ENCODE measurements around the gene DNAJC4.

Gene DNAJC4

DNA sequence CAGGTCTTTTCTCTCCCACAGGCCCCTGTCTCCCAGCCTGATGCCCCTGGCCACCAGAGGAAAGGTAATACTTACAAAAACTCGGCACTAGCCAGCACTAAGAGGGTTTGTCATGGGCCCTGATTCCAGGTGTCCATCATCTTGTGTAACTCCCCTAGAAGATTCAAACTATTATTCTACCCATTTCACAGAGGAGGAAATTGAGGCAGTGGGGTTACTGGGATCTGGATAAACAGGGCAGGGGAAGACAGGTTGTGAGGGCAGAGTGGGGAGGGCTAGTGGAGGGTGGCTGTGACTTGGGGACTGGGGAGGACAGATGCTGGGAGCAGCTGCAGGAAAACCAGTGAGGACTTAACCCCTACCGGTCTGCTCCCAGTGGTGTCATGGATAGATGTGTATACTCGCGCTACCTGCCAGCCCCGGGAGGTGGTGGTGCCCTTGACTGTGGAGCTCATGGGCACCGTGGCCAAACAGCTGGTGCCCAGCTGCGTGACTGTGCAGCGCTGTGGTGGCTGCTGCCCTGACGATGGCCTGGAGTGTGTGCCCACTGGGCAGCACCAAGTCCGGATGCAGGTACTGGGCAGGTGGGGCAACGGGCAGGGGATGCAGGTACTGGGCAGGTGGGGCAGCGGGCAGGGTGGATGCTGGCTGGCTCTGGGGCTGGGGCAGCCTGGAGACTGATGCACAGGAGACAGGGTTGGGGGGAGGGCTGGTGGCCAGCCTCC lies 5.3 kb downstream of the DNAJC4 start:
- TF ChIP-seq, protein P1, sequence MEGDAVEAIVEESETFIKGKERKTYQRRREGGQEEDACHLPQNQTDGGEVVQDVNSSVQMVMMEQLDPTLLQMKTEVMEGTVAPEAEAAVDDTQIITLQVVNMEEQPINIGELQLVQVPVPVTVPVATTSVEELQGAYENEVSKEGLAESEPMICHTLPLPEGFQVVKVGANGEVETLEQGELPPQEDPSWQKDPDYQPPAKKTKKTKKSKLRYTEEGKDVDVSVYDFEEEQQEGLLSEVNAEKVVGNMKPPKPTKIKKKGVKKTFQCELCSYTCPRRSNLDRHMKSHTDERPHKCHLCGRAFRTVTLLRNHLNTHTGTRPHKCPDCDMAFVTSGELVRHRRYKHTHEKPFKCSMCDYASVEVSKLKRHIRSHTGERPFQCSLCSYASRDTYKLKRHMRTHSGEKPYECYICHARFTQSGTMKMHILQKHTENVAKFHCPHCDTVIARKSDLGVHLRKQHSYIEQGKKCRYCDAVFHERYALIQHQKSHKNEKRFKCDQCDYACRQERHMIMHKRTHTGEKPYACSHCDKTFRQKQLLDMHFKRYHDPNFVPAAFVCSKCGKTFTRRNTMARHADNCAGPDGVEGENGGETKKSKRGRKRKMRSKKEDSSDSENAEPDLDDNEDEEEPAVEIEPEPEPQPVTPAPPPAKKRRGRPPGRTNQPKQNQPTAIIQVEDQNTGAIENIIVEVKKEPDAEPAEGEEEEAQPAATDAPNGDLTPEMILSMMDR (IDR thresholded peaks at IDR 0.05; ENCODE audit: insufficient read depth, low read depth, low read length, missing control alignments): no peak

DNA sequence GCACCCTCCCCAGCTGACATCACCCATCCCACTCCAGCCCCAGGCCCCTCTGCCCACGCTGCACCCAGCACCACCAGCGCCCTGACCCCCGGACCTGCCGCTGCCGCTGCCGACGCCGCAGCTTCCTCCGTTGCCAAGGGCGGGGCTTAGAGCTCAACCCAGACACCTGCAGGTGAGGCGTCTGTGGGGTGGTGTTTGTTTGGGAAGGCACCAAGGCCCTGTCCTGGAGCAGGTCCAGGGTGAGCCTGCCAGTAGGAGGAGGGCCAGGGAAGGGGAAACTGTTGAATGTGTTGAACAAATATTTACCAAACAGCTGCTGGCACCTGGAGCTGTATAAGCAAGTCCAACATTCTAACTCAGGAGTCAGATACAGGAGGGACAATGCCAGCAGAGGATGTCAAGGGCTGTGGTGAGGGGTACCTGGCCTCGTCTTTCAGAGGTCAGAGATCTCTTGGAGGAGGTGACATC lies 7.2 kb downstream of the DNAJC4 start:
- peak; percentile 62 for DNase-seq (ENCODE audit: low read depth)
- peak overlapping the region; percentile 5 for H3K4me3 ChIP-seq (ENCODE audit: low read length)
- TF ChIP-seq, protein P1 (IDR thresholded peaks at IDR 0.05; ENCODE audit: insufficient read depth, low read depth, low read length, missing control alignments): no peak

More for the DNA sequence above, 5.3 kb downstream of the DNAJC4 start:
- DNase-seq (ENCODE audit: low read depth): no peak
- H3K4me3 ChIP-seq (ENCODE audit: low read length): peak overlapping the region; percentile 43

DNA sequence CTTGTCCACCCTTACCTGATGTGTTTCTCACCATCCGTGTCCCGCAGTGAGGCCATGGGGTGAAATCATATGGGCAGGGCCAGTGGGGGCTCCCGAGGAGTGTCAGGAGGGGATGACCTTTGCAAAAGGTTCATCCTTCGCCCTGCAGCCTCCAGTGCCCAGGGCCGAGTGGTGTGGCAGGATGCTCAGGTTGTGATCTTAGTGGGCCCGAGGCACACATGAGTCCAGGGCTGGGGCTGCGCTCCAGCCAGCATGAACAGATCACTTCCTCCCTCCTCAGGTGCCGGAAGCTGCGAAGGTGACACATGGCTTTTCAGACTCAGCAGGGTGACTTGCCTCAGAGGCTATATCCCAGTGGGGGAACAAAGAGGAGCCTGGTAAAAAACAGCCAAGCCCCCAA lies 7.7 kb downstream of the DNAJC4 start:
- no peak overlapping the region for H3K4me3 ChIP-seq (ENCODE audit: low read length)
- TF ChIP-seq, protein P1 (IDR thresholded peaks at IDR 0.05; ENCODE audit: insufficient read depth, low read depth, low read length, missing control alignments): no peak
- DNase-seq (ENCODE audit: low read depth): no peak

DNA sequence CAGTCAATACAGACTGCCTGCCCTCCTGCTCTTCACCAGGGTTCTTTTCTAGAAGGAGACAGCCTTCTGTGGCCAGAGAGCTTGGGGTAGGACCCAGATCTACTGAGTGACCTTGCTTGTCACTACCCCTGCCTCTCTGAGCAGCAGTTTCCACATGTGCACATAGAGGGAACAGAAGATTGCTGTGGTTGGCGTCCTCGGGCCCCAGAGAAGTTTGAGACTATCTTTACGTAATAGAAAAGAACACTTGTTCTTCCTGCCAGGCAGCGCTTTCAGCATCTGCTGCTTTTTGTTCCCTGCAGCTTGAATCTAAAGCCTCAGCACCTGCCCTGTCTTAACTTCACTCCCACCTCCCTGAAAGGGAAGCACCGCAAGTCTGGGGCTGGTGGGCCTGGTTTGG lies 8.7 kb downstream of the DNAJC4 start:
- H3K4me3 ChIP-seq (ENCODE audit: low read length): no peak overlapping the region
- DNase-seq (ENCODE audit: low read depth): no peak
- TF ChIP-seq, protein P1 (IDR thresholded peaks at IDR 0.05; ENCODE audit: insufficient read depth, low read depth, low read length, missing control alignments): no peak

DNA sequence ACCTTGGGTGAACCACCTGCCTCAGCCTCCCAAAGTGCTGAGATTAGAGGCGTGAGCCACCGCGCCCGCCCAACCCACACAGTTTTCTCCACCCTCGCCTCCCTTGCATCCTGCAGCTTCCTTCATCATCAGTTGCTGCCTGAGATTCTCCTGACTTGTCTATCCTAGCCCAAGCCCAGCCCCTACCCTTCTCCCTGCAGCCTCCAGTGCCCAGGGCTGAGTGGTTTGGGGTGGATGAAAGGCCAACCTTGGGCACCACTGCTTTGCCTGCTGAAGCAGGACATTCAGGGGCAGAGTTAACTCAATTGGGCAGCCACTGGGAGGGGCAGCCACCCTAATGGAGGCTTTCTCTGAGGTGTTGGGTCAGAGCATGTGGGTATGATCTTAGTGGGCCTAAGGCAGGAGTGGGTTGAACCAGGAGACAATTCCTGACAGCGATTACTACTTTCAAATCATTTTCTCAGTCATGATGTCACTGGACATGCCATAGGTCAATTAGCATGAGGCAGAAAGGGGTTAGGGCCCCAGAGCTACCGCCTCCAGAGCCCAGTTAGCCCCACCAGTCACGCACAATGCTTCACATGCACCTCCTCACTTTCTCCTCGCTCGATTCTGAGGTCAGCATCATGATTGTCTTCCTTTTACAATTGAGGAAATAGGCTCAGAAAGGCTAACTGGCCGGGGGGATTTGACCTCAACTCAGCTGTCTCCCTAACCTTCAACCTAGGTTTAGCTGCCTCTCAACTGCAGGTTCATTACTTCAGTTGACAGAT lies 9.5 kb downstream of the DNAJC4 start:
- DNase-seq (ENCODE audit: low read depth): no peak
- TF ChIP-seq, protein P1 (IDR thresholded peaks at IDR 0.05; ENCODE audit: insufficient read depth, low read depth, low read length, missing control alignments): no peak

DNA sequence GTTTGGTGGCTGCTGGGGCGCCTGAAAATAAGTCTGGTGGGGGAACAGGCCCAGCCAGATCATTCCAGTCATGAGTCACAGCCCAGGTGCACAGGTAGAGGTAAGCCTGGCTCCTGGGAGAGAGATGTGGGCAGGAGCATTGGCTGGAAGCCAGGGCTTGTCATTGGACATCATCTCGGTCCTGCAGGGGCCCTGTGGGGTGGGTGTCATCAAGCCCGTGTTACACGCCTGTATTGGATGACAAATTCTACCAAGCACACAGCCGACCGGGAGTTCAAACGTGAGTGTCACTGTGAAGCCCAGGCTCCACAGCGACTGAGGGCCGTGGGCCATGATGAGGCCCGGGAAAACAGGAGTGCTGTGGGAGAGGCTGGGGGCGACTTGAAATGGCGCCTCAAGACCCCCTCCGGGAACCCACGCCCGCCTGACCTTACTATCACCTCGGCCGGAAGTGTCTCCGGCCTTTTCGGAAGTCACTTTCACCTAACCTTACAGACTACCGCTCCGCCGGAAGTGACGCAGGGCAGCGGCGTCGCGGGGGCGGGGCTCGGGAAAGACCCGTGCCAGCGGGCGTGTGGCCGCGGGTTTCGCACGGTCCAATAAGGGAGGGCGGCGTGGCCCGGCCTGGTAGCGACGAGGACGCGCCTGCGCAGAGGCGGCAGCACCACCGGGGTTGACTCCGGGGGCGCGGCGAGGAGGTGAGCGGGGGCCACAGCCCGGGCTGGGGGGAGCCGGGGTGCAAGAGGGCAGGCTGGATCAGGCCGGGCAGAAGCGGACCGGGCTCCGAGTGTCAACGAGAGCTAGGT lies 10.3 kb downstream of the DNAJC4 start, which contains the start of gene FKBP2:
Gene FKBP2 (plus strand): TSS at position 661 of the 806 bp plus-strand sequence. CDS start 1,293 bp downstream, outside the sequence.
- TF ChIP-seq, protein P1 (IDR thresholded peaks at IDR 0.05; ENCODE audit: insufficient read depth, low read depth, low read length, missing control alignments): no peak

More for the DNA sequence above, 9.5 kb downstream of the DNAJC4 start:
- H3K4me3 ChIP-seq (ENCODE audit: low read length): no peak overlapping the region

More for the DNA sequence above, 10.3 kb downstream of the DNAJC4 start, which contains the start of gene FKBP2:
- DNase-seq (ENCODE audit: low read depth): peak; percentile 99
- peak within 1 kb of the TSS; percentile 73 for H3K4me3 ChIP-seq (ENCODE audit: low read length)
